Ascending aorta (tissue), 2 donors: Measurements from ENCODE around the gene CCDC28A. TPM values are rescaled to one million over a fixed set of nuclear protein-coding genes. Genes with fewer than 3 reads are reported as not detected.
A peak's percentile ranks its signal among the peaks of the same experiment; 100 is the strongest.

Experiments used
- DNase-seq, 2 donors: peaks; one replicate each; pipeline ENCODE4 v3.0.0-alpha.2; 2019; ENCODE audit warnings: low spot score in 2 of 2
- H3K27ac ChIP-seq, 2 donors: fragments of 200-600 bp; sonication (generic); one replicate each; pipeline ENCODE4 v1.5.1; 2016 to 2017; ENCODE audit warnings: mild to moderate bottlenecking in 1 of 2
- H3K27me3 ChIP-seq: fragments of 200-600 bp; sonication (generic); one replicate; pipeline ENCODE4 v1.5.1; 2017
- H3K36me3 ChIP-seq, 2 donors: fragments of 200-600 bp; sonication (generic); one replicate each; pipeline ENCODE4 v1.5.1; 2016
- H3K4me1 ChIP-seq, 2 donors: fragments of 200-600 bp; sonication (generic); one replicate each; pipeline ENCODE4 v1.5.1; 2016 to 2017; ENCODE audit warnings: mild to moderate bottlenecking in 1 of 2
- H3K4me3 ChIP-seq, 2 donors: fragments of 200-600 bp; sonication (generic); one replicate each; pipeline ENCODE4 v1.5.1; 2016 to 2017; ENCODE audit warnings: mild to moderate bottlenecking in 1 of 2
- H3K9me3 ChIP-seq, 2 donors: fragments of 200-600 bp; sonication (generic); one replicate each; pipeline ENCODE4 v1.5.1; 2016
- CTCF ChIP-seq, 3 experiments: fragments of 200-600 bp in 2 of 3; fragments of 450-650 bp in 1 of 3; sonication (generic) in 2 of 3; IDR thresholded peaks; one replicate each; pipeline ENCODE4 v1.5.1; 2016 to 2019; ENCODE audit warnings: antibody characterized with exemption in 3 of 3, mild to moderate bottlenecking in 1 of 3, moderate library complexity in 1 of 3
- intact Hi-C: fragments of 100-400 bp; cut with DNase I; formaldehyde crosslinking; loops from one replicate; pipeline ENCODE4 v1.15.1; 2023
- total RNA-seq: library from RNA; depleted of rRNA; stranded (reverse); fragments of >200 nt; gene quantifications from one replicate; pipeline ENCODE4 v1.1.0, GENCODE V29; 2016

Gene CCDC28A
- total RNA-seq: 0.32 TPM

GRCh38 chr6:138773177-138774091, at the start of gene CCDC28A:
Gene CCDC28A (plus strand): TSS chr6:138773769. CDS start chr6:138776121, 2,352 bp downstream.
- Histone ChIP-seq H3K27me3 (no peaks in the 10 kb centered on the region), H3K4me3 (peak within 1 kb of the TSS; percentile 67 to 92), H3K36me3 (peaks cover 0 to 25% of the 10 kb centered on the region in 2 donors), H3K27ac (peak within 1 kb of the TSS; percentile 84 to 96), H3K9me3 (no peaks in the 10 kb centered on the region), H3K4me1 (peaks cover 0 to 17% of the 10 kb centered on the region in 2 donors)
- no peak for TF ChIP-seq CTCF (IDR thresholded peaks at IDR 0.05)
- intact Hi-C loops: loop anchor here (2.0 to 10.0 kb wide), 6 partner anchors 81 to 906 kb away; partner anchors contain the start of genes HEBP2, HECA, PERP and REPS1
- peak; percentile 81 to 97 for DNase-seq

DNA sequence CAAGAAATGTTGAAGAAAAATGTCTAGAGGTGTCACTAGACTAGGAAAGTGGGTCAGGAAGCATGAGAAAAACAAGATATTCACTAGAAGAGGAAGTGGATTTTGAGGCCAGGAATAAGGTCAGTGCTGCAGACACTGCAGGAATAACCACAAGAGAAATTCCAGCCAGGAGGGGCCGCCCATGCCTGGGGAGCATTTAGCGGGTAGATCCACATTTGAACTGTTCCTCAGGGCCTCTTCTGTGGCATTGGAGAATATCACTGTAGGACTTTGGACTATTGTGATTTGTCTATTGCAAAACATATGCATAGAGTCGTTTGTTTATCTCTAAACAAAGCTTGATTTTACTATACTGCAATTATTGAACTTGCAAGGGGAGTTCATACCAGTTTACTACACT, 49.6 kb upstream of the CCDC28A start:
- Histone ChIP-seq H3K27me3 (no peaks in the 10 kb centered on the region), H3K9me3 (no peaks in the 10 kb centered on the region), H3K4me3 (no peak overlapping the region), H3K4me1 (no peaks in the 10 kb centered on the region), H3K27ac (no peak overlapping the region), H3K36me3 (no peaks in the 10 kb centered on the region)
- no peak for TF ChIP-seq CTCF (IDR thresholded peaks at IDR 0.05)
- intact Hi-C loops: no loop called here
- no peak for DNase-seq

- no peaks in the 10 kb centered on the region for H3K27me3 ChIP-seq
- H3K27ac ChIP-seq: no peak overlapping the region
- intact Hi-C loops: no loop called here
- no peaks in the 10 kb centered on the region for H3K4me1 ChIP-seq
- no peak for TF ChIP-seq CTCF (IDR thresholded peaks at IDR 0.05)
- no peaks in the 10 kb centered on the region for H3K36me3 ChIP-seq
- DNase-seq: no peak
- no peaks in the 10 kb centered on the region for H3K9me3 ChIP-seq
- no peak overlapping the region for H3K4me3 ChIP-seq
These were observed 47.4 kb upstream of the CCDC28A start for GRCh38 chr6:138726066-138726756.

DNA sequence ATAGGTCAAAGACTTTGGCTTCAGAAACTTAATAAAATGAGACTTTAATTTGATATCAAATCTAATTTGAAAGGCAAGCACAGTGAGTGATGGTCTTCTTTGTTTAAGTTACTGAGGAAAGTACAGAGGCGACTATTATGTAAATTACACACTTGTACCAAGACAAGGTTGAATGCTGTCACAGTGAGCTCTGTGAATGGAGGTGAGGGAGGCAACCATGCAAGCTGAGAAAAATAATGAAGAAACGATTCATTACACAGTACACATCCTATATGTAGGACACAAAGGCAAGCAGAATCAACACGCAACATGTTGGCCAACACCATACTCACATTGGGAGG, 46.8 kb upstream of the CCDC28A start:
- H3K27ac ChIP-seq: no peak overlapping the region
- H3K4me3 ChIP-seq: no peak overlapping the region
- intact Hi-C loops: no loop called here
- no peaks in the 10 kb centered on the region for H3K36me3 ChIP-seq
- no peaks in the 10 kb centered on the region for H3K27me3 ChIP-seq
- no peaks in the 10 kb centered on the region for H3K9me3 ChIP-seq
- H3K4me1 ChIP-seq: no peaks in the 10 kb centered on the region
- TF ChIP-seq CTCF (IDR thresholded peaks at IDR 0.05): no peak
- DNase-seq: no peak

DNA sequence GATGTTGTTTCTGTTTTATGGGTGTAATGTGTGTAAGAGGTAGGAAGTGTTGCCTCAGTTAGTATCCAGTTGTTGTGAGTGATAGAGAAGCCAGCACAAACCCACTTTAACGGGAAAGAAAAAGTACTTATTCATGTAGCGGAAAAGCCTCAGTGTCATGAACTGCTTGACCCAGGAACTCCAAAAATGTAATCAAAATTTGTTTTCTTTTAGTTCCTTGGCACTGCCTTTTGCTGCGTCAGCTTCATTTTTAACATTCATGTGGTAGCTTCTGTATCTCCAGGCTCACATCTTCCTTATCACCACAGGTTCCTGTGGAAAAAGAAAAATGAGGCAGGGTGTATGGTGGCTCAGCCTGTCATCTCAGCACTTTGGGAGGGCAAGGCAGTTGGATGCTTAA, 46.4 kb upstream of the CCDC28A start:
- Histone ChIP-seq H3K4me1 (no peaks in the 10 kb centered on the region), H3K36me3 (no peaks in the 10 kb centered on the region), H3K9me3 (no peaks in the 10 kb centered on the region), H3K27ac (no peak overlapping the region), H3K4me3 (no peak overlapping the region), H3K27me3 (no peaks in the 10 kb centered on the region)
- no peak for TF ChIP-seq CTCF (IDR thresholded peaks at IDR 0.05)
- intact Hi-C loops: no loop called here
- no peak for DNase-seq
